Fibroblast of lung (primary cell): ENCODE data around the gene GPR152. TPM values are rescaled to one million over a fixed set of nuclear protein-coding genes. Genes with fewer than 3 reads are reported as not detected.

Experiments used
- DNase-seq, 2 donors: peaks; one replicate each; pipeline versions ENCODE4 v3.0.0 to v3.0.0-alpha.2; 2010; ENCODE audit warnings: low read depth in 2 of 2
- H2AFZ ChIP-seq: 2 replicates; pipeline ENCODE4 v1.5.1; 2012; ENCODE audit warnings: low read length, control low read depth, inconsistent platforms
- H3K27ac ChIP-seq: 2 replicates; pipeline ENCODE4 v1.5.1; 2011; ENCODE audit warnings: low read length, control low read depth; ENCODE audit not compliant: insufficient read depth
- H3K27me3 ChIP-seq: 2 replicates; pipeline ENCODE4 v1.5.1; 2011; ENCODE audit warnings: mild to moderate bottlenecking, low read length; ENCODE audit not compliant: control insufficient read depth, insufficient read depth
- H3K36me3 ChIP-seq: 2 replicates; pipeline ENCODE4 v1.5.1; 2011; ENCODE audit warnings: low read length; ENCODE audit not compliant: control insufficient read depth, insufficient read depth
- H3K4me1 ChIP-seq: 2 replicates; pipeline ENCODE4 v1.5.1; 2011; ENCODE audit warnings: low read length; ENCODE audit not compliant: control insufficient read depth, insufficient read depth; ENCODE audit errors: extremely low read depth
- H3K4me2 ChIP-seq: 2 replicates; pipeline ENCODE4 v1.5.1; 2011; ENCODE audit warnings: low read length, control low read depth; ENCODE audit not compliant: insufficient read depth; ENCODE audit errors: extremely low read depth
- H3K4me3 ChIP-seq, 4 experiments: fragments of 200-600 bp in 1 of 4; sonication (generic) in 1 of 4; replicated peaks in 1 of 4; 2 replicates each; pipeline ENCODE4 v1.5.1; 2011 to 2016; ENCODE audit warnings: low read length in 4 of 4, low read depth in 3 of 4, mild to moderate bottlenecking in 3 of 4, control low read depth in 2 of 4, inconsistent platforms in 1 of 4, mixed read lengths in 1 of 4; ENCODE audit not compliant: insufficient read depth in 1 of 4; ENCODE audit errors: control extremely low read depth in 1 of 4
- H3K79me2 ChIP-seq: 2 replicates; pipeline ENCODE4 v1.5.1; 2012; ENCODE audit warnings: mild to moderate bottlenecking, low read length, inconsistent platforms; ENCODE audit not compliant: control insufficient read depth, insufficient read depth
- H3K9ac ChIP-seq: 2 replicates; pipeline ENCODE4 v1.5.1; 2011; ENCODE audit warnings: mild to moderate bottlenecking, low read length, control low read depth; ENCODE audit not compliant: insufficient read depth
- H3K9me3 ChIP-seq: 2 replicates; pipeline ENCODE4 v1.5.1; 2012; ENCODE audit warnings: low read depth, low read length; ENCODE audit not compliant: control insufficient read depth, insufficient read depth
- H4K20me1 ChIP-seq: 2 replicates; pipeline ENCODE4 v1.5.1; 2011; ENCODE audit warnings: low read length; ENCODE audit not compliant: control insufficient read depth, insufficient read depth; ENCODE audit errors: extremely low read depth
- EZH2 ChIP-seq: IDR thresholded peaks from 2 replicates; pipeline ENCODE4 v1.5.1; 2012; ENCODE audit warnings: low read length, control low read depth, mild to moderate bottlenecking; ENCODE audit errors: missing control alignments
- polyA plus RNA-seq, 2 donors: library from polyadenylated mRNA; depleted of rRNA in 1 of 2; stranded (reverse) in 1 of 2; unstranded in 1 of 2; fragments of >200 nt; gene quantifications; 2 replicates each; pipeline ENCODE4 v1.2.1, GENCODE V29; 2011 to 2012; ENCODE audit warnings: missing spikeins in 1 of 2
- total RNA-seq: library from RNA; depleted of rRNA; stranded (reverse); fragments of >200 nt; gene quantifications from 2 replicates; pipeline ENCODE4 v1.2.1, GENCODE V29; 2014
- TF ChIP-seq, protein P1 (sequence below), 2 donors: IDR thresholded peaks in 1 of 2; conservative IDR thresholded peaks in 1 of 2; 1 replicate in 1 of 2; 2 replicates in 1 of 2; pipeline ENCODE4 v1.5.1; 2011 to 2012; ENCODE audit warnings: low read length in 2 of 2, control low read depth in 1 of 2, inconsistent platforms in 1 of 2, low read depth in 1 of 2, mild to moderate bottlenecking in 1 of 2

The GPR152 gene
- total and polyA plus RNA-seq, 2 donors (not counting 1 experiment from before 2014, with no cell fraction given) = not detected

DNA sequence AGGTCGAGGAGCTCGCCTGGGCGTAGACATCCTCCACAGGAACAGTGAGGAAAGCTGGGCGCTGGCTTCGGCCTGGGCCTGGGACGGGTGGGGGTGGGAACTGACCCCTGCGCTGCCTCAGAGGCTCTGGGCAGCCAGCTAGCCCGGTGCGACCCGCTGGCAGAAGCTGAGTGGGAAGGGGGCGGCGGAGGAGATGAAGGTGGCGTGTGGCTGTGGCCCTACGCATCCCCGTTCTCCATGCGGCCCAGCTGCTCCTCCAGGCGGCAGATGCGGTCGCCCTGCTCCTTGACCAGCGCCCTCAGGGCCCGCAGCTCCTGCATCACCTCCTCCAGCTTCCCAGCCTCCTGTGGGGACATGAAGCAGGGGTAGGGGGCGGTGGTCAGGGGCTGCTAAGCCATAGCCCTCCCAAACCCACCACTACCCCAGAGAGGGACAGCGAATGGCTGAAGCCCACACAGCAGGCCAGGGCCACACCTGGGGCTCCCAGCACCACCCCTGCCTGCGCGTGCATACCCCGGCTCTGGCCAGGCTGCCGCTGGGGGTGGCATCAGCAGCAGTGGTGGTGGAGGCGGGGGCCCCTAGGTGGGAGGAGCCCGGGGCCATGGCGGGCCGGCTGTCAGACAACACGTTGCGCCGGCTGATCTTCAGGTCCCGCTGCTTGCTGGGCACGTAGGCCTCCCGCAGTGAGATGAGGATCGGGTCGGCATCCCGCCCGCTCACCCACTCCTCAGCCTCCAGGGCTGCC is 14.2 kb downstream of the GPR152 start:
- peaks cover 36% of the 10 kb centered on the region for H3K36me3 ChIP-seq
- no peak for DNase-seq
- peaks cover 3% of the 10 kb centered on the region for H3K4me1 ChIP-seq
- TF ChIP-seq, protein P1, sequence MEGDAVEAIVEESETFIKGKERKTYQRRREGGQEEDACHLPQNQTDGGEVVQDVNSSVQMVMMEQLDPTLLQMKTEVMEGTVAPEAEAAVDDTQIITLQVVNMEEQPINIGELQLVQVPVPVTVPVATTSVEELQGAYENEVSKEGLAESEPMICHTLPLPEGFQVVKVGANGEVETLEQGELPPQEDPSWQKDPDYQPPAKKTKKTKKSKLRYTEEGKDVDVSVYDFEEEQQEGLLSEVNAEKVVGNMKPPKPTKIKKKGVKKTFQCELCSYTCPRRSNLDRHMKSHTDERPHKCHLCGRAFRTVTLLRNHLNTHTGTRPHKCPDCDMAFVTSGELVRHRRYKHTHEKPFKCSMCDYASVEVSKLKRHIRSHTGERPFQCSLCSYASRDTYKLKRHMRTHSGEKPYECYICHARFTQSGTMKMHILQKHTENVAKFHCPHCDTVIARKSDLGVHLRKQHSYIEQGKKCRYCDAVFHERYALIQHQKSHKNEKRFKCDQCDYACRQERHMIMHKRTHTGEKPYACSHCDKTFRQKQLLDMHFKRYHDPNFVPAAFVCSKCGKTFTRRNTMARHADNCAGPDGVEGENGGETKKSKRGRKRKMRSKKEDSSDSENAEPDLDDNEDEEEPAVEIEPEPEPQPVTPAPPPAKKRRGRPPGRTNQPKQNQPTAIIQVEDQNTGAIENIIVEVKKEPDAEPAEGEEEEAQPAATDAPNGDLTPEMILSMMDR (conservative IDR thresholded peaks at IDR 0.05 in 1 of 2, IDR thresholded peaks at IDR 0.05 in 1 of 2; ENCODE audit: low read depth in 1 of 2, low read length in 2 of 2) = no peak
- no peak for TF ChIP-seq EZH2
- no peak overlapping the region for H3K4me3 ChIP-seq
- no peaks in the 10 kb centered on the region for H3K27me3 ChIP-seq
- H3K4me2 ChIP-seq = no peak overlapping the region
- no peaks in the 10 kb centered on the region for H4K20me1 ChIP-seq
- no peak overlapping the region for H3K9ac ChIP-seq
- no peak overlapping the region for H2AFZ ChIP-seq
- H3K27ac ChIP-seq = no peak overlapping the region
- no peaks in the 10 kb centered on the region for H3K9me3 ChIP-seq
- peaks cover 11% of the 10 kb centered on the region for H3K79me2 ChIP-seq

GRCh38 chr11:67437809-67438157 is 14.7 kb downstream of the GPR152 start:
- H3K36me3 ChIP-seq = peaks cover 39% of the 10 kb centered on the region
- peaks cover 11% of the 10 kb centered on the region for H3K79me2 ChIP-seq
- H3K4me1 ChIP-seq = peaks cover 3% of the 10 kb centered on the region
- no peak overlapping the region for H3K4me2 ChIP-seq
- no peak for TF ChIP-seq EZH2
- TF ChIP-seq, protein P1 (conservative IDR thresholded peaks at IDR 0.05 in 1 of 2, IDR thresholded peaks at IDR 0.05 in 1 of 2; ENCODE audit: low read depth in 1 of 2, low read length in 2 of 2) = no peak
- DNase-seq = no peak
- no peaks in the 10 kb centered on the region for H3K27me3 ChIP-seq
- H2AFZ ChIP-seq = no peak overlapping the region
- no peak overlapping the region for H3K27ac ChIP-seq
- no peak overlapping the region for H3K4me3 ChIP-seq
- no peaks in the 10 kb centered on the region for H3K9me3 ChIP-seq
- H3K9ac ChIP-seq = no peak overlapping the region
- H4K20me1 ChIP-seq = no peaks in the 10 kb centered on the region

GRCh38 chr11:67437082-67437808 is 15.3 kb downstream of the GPR152 start, which contains the start of gene PTPRCAP:
Gene PTPRCAP, minus strand, starts transcription at chr11:67437682. Its CDS starts 63 bp downstream, at chr11:67437619.
- no peaks in the 10 kb centered on the region for H4K20me1 ChIP-seq
- no peaks in the 10 kb centered on the region for H3K27me3 ChIP-seq
- no peak within 1 kb of the TSS for H2AFZ ChIP-seq
- no peak within 1 kb of the TSS for H3K27ac ChIP-seq
- no peaks in the 10 kb centered on the region for H3K9me3 ChIP-seq
- H3K79me2 ChIP-seq = peaks cover 5% of the 10 kb centered on the region
- TF ChIP-seq, protein P1 (conservative IDR thresholded peaks at IDR 0.05 in 1 of 2, IDR thresholded peaks at IDR 0.05 in 1 of 2; ENCODE audit: low read depth in 1 of 2, low read length in 2 of 2) = no peak
- TF ChIP-seq EZH2 = no peak
- H3K4me2 ChIP-seq = no peak within 1 kb of the TSS
- no peak within 1 kb of the TSS for H3K9ac ChIP-seq
- H3K4me3 ChIP-seq = no peak within 1 kb of the TSS
- peaks cover under 1% of the 10 kb centered on the region for H3K4me1 ChIP-seq
- H3K36me3 ChIP-seq = peaks cover 42% of the 10 kb centered on the region
- no peak for DNase-seq
